Activated T-cell treated with anti-CD3 and anti-CD28 coated beads, Interleukin-2, amount 50 U/mL, for 24 hours (primary cell): ENCODE measurements around the gene TEX19.

Experiments used
- DNase-seq: peaks from one replicate; pipeline ENCODE4 v3.0.0-alpha.2; 2020
- H3K27ac Mint-ChIP-seq: 2 replicates; pipeline ENCODE4 v1.8.0; 2020; ENCODE audit warnings: mild to moderate bottlenecking, mixed read lengths
- H3K27me3 Mint-ChIP-seq: 2 replicates; pipeline ENCODE4 v1.8.0; 2020; ENCODE audit warnings: mixed read lengths
- H3K36me3 Mint-ChIP-seq: 2 replicates; pipeline ENCODE4 v1.8.0; 2020; ENCODE audit warnings: low read depth, mixed read lengths
- H3K4me1 Mint-ChIP-seq: 2 replicates; pipeline ENCODE4 v1.8.0; 2020; ENCODE audit warnings: low read depth, mixed read lengths
- H3K4me3 Mint-ChIP-seq: 2 replicates; pipeline ENCODE4 v1.8.0; 2020; ENCODE audit warnings: mild to moderate bottlenecking, moderate library complexity, mixed read lengths
- H3K9me3 Mint-ChIP-seq: 2 replicates; pipeline ENCODE4 v1.8.0; 2020; ENCODE audit warnings: mixed read lengths

TEX19 gene

DNA sequence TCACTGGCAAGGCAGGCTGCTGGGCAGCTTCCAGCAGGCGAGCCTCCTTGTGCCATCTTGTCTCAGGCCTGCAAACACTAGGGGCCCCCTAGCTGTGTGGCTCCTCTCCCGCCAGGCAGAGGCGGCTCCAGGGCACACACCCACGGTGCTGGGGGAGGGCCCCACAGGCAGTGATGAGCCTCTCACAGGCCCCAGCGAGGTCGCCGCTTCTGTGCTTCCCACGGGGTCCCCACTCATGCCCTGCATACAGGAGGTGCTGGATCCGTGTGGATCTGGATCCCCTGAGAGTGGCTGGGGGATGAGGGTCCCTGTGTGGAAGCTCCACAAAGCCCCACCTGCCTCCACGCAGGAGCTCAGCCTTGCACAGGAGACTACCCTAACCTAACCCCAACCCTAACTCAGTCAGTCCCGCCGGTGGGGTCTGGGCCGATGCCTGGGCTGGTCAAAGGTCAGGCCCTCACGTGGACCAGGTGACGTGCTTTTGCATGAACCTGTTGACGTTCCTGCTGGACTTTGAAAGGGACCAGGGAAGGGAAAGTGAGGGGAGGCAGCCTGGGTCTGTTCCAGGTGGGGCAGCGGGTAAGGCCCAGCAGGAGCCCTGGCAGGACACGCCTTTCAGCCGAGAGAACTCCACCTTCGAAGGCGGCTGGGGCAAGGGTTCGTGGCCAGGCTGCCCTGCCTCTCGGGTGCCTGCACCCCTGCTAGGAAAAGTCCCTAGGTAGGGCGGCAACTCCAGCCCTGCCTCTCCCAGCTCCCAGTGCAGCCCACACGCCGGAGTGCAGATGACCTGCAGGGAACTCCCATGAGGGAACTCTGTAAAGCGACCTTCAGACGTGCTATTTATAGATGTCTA, 30.7 kb upstream of the TEX19 start:
- no peaks in the 10 kb centered on the region for H3K9me3 Mint-ChIP-seq
- no peak overlapping the region for H3K27ac Mint-ChIP-seq
- peaks cover 7% of the 10 kb centered on the region for H3K27me3 Mint-ChIP-seq
- peaks cover 29% of the 10 kb centered on the region for H3K4me1 Mint-ChIP-seq
- H3K4me3 Mint-ChIP-seq = no peak overlapping the region
- peaks cover 16% of the 10 kb centered on the region for H3K36me3 Mint-ChIP-seq
- DNase-seq = peak; percentile 33

DNA sequence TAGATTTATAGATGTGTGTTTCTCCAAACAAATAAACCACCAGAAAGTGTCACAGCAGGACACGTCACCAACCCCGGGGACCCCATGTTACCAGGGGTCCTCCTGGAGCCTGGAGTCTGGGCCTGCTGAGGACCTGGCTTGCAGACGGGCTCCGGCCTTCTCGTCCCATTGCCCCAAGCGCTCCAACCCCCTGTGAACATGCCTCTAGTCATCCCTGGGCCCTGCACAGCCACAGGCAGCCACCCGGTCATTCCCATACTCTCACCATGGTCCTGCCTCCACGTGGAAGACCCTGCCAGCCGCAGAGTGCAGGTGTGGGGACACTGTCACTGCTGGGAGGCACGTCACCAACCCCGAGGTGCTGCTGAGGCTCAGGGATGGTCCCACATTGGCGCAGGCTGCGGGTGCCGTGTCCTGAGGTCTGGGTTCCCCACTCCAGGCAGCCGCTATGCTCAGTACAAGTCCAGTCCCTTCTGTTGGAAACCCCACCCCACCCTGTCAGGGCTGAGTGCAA, 30.0 kb upstream of the TEX19 start:
- no peaks in the 10 kb centered on the region for H3K9me3 Mint-ChIP-seq
- H3K27me3 Mint-ChIP-seq = peaks cover 7% of the 10 kb centered on the region
- H3K36me3 Mint-ChIP-seq = peaks cover 12% of the 10 kb centered on the region
- peaks cover 26% of the 10 kb centered on the region for H3K4me1 Mint-ChIP-seq
- DNase-seq = peak; percentile 28
- H3K27ac Mint-ChIP-seq = no peak overlapping the region
- no peak overlapping the region for H3K4me3 Mint-ChIP-seq

DNA sequence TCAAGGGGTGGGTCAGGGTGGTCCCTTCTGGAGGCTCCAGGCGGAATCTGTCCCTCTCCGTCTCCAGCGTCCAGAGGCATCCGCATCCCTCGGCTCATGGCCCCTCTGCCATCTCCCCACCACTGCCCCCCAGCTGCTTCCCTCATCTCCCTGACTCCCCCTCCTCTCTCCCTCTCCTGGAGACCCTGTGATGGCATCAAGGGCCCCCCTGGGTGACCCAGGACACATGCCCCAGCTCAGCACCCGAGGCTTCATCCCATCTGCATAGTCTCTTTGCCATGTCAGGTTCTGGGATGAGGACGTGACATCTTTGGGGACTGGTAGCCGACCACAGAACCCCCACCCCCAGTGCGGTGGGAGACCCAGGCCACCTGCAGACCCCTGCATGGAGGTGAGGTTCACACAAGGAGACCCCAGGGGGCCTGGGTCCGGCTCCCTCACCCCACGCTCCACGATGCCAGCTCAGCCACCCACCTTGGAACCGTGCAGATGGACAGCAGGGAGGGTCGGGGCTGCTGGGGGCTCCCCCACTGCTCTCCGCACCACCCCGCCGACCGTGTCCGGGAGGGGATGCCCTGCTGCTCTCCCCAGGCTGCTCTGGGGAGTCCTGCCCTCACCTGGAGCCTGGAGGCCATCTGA, 29.2 kb upstream of the TEX19 start:
- Mint-ChIP-seq H3K27ac (no peak overlapping the region), H3K36me3 (peaks cover 8% of the 10 kb centered on the region), H3K4me3 (no peak overlapping the region), H3K9me3 (no peaks in the 10 kb centered on the region), H3K27me3 (peaks cover 7% of the 10 kb centered on the region), H3K4me1 (peaks cover 26% of the 10 kb centered on the region)
- DNase-seq = peak; percentile 27

DNA sequence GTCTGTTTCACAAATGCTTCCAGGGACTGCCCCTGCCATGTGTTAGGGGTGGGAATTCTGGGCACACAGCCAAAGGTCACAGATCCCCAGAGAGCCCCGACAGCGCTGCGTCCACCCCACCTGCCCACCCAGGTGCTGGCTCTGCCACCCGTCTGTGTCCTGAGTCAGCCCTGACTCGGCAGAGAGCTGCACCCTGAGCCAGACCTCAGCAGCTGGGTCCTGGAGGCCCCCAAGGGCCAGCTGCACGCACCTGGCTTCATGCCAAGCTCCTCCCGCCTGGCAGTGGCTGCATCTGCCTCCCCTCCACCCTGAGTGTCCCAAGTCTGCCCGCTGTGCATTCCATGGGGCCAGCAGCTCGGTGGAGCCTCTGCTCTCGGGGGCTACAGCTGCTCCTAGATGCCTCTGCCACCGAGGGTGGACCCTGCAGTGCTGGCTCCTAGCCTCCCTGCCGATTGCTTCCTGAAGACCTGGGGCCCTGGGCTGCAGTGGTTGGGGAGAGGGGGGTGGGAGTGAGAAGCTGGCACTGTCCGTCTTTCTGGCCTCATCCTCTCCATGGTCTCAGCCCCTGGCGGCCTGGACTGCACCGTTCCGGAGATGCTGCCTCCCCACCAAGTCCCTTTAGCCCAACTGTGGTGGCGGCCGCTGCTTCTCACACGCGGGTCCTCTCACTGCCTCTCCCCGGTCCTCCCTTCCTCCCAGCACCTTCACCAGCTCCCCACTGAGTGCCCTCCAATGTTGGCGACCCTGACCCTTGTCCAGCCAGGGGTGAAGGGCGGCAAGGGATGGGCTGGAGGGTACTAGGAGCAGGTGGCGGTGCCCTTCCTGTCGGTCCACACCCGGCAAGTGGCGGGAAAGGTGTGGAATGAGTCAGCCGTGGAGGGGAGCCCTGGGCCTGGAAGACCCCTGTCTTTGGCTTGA, 28.5 kb upstream of the TEX19 start:
- no peaks in the 10 kb centered on the region for H3K9me3 Mint-ChIP-seq
- DNase-seq = peak; percentile 31
- H3K4me3 Mint-ChIP-seq = no peak overlapping the region
- peaks cover 10% of the 10 kb centered on the region for H3K27me3 Mint-ChIP-seq
- peaks cover 3% of the 10 kb centered on the region for H3K36me3 Mint-ChIP-seq
- no peak overlapping the region for H3K27ac Mint-ChIP-seq
- peaks cover 27% of the 10 kb centered on the region for H3K4me1 Mint-ChIP-seq

DNA sequence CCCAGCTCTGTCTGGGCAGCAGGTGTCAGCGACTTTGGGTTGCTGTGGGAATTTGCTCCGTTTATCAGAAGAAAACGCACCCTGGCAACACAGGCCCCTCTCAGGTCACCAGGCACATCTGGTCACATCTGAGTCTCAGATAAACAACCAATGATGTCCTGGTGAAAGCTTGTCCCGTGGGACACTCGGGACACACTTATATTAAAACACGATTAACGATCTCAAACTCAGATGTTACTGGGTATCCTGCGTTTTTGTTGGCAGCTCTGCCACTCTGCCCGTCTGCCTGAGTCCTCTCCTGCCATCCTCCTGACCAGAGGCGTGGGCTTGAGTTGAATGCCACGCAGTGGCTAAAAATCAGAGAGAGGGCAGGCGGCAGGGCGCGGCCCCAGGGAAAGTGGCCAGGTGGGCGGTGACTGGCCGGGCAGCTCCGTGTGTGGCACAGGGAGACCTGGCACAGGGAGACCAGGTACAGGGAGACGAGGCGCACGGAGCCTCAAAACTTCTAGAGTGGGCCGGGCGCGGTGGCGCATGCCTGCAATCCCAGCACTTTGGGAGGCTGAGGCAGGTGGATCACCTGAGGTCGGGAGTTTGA, 27.6 kb upstream of the TEX19 start:
- DNase-seq = no peak
- peaks cover 10% of the 10 kb centered on the region for H3K27me3 Mint-ChIP-seq
- no peak overlapping the region for H3K27ac Mint-ChIP-seq
- no peaks in the 10 kb centered on the region for H3K9me3 Mint-ChIP-seq
- H3K4me1 Mint-ChIP-seq = peaks cover 32% of the 10 kb centered on the region
- peaks cover 3% of the 10 kb centered on the region for H3K36me3 Mint-ChIP-seq
- H3K4me3 Mint-ChIP-seq = no peak overlapping the region

DNA sequence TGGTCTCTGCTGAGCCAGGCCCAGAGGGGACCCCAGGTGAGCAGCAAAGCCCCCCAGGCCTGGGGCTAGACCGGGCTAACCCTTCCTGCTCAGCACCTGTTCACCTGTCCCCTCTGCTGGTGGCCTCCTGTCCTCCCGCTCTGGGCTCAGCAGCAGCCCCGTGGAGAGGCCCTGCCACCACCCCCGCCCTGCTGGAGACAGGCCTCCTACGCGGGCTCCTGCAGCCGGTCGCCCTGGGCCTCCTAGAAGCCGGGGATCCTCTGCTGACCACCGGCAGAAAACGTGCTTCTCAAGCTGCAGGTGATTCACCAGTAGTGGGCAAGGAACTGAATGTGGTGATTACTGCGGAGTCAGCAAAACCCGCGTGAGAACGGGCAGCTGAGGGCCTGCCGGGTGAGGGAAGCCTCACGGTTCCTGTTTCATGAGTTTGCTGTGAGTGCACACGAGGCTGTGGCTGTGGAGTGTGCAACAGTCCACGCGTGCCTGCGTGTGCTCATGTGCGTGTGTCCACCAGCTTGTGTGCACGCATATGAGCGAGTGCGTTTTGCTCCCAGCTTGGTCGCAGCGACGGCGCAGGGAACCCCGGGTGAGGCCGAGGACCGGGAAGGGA, 26.3 kb upstream of the TEX19 start:
- Mint-ChIP-seq H3K9me3 (no peaks in the 10 kb centered on the region), H3K4me1 (peaks cover 33% of the 10 kb centered on the region), H3K27ac (peak overlapping the region; percentile 66), H3K36me3 (no peaks in the 10 kb centered on the region), H3K27me3 (peaks cover 10% of the 10 kb centered on the region), H3K4me3 (peak overlapping the region; percentile 71)
- peak; percentile 63 for DNase-seq

DNA sequence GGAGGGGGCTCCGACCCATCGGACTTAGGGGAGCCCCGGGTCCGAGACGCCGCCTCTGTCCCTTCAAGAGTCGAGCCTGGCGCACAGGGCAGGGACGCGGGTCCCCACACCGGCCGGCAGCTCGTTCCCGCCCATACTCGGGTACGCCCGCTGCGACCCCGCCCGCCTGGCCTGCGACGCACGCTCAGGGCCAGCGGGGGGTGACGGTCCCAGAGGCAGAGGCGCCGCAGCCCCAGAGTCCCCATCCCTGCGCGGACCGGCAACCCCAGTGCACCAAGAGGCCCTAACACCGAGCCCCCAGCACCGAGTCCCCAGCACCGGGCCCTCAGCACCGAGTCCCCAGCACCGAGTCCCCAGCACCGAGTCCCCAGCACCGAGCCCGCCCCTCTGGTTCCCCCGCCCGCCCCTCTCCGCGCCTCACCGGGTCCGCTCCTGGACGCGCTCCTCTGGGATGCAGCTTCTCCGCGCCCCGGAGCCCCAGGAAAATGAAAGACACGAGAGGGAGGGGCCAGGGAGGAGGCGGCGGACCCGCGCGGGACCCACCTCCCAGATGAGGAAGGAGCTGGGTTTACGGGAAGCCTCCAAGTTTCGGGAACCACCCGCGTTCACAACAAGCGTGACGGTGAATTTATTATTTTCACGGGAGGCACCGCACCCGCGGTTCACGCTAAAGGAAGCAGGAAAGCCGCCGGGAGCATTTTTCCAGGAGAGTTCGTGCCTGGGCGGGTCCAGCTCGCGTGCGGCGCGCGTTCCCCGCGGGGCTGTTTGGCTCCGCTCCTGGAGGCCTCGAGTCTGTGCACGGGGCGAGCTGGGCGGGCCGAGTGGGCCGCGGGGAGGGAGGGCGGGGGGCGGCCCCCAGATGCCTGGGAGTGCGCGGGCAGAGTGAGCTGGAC, 25.5 kb upstream of the TEX19 start, which contains the start of gene SECTM1:
SECTM1 (minus strand) TSS at position 488 of the 893 bp plus-strand sequence. CDS start 6,526 bp downstream, outside the sequence.
- Mint-ChIP-seq H3K4me3 (peak within 1 kb of the TSS; percentile 77), H3K27me3 (peaks cover 10% of the 10 kb centered on the region), H3K9me3 (no peaks in the 10 kb centered on the region), H3K27ac (peak within 1 kb of the TSS; percentile 66), H3K4me1 (peaks cover 33% of the 10 kb centered on the region), H3K36me3 (no peaks in the 10 kb centered on the region)
- peak; percentile 63 for DNase-seq

DNA sequence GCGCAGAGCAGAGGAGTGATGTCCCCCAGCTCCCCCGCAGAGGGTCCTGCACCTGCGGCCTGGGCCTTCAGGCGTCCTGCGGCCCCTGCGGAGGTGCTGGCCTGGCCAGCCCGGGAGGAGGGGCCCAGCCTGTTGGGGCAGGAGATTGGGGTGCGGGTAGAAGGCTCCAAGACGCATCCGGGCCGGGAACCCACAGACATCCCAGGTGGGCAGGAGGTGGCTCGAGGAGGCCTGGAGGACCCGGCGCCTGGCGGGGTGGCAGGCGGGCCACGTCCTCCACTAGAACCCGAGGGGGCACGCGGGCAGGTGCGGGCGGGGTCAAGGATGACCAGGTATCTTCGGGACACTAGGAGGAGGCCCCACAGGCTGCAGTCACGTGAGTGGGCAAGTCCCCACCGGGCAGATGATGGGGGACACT, 24.8 kb upstream of the TEX19 start:
- H3K36me3 Mint-ChIP-seq = no peaks in the 10 kb centered on the region
- peak overlapping the region; percentile 77 for H3K4me3 Mint-ChIP-seq
- peaks cover 38% of the 10 kb centered on the region for H3K4me1 Mint-ChIP-seq
- no peak for DNase-seq
- peaks cover 10% of the 10 kb centered on the region for H3K27me3 Mint-ChIP-seq
- no peak overlapping the region for H3K27ac Mint-ChIP-seq
- no peaks in the 10 kb centered on the region for H3K9me3 Mint-ChIP-seq

DNA sequence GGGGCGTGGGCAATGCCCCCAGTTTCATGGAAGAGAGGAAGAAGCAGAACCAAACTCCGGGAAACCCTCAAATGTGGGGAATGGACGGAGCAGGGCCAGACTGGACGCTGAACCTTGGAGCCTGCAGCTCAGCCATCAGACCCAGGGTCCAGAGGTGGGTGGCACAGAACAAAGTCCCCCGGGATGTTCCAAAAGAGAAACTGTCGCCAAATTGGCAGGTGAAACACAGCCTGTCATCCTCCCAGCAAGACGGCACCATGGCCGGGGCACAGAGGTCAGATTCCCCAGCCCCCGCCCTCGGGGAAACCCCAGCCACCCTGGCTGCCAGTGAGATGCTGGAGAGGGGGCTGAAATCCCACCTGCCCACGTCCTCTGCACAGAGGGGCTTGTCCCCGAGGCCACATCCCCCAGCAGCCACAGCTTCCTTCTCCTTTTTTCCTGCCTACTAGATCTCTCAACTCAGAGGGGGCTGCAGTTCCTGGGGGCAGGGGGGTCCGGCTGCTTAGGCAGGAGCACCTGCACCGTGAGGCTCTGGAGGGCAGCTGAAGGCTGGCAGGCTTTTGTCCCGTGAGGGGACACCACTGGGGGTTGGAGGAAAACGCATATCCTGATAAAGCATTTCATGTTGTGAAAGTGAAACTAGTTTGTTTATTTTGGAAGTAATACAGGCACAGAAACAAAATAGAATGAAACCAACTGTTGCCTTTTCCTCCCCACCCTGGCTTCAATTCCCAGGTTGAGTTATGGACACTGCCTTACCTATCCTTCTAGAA, 24.2 kb upstream of the TEX19 start:
- H3K4me1 Mint-ChIP-seq = peaks cover 39% of the 10 kb centered on the region
- peak overlapping the region; percentile 77 for H3K4me3 Mint-ChIP-seq
- peak; percentile 47 for DNase-seq
- H3K27ac Mint-ChIP-seq = peak overlapping the region; percentile 84
- H3K9me3 Mint-ChIP-seq = no peaks in the 10 kb centered on the region
- H3K36me3 Mint-ChIP-seq = no peaks in the 10 kb centered on the region
- H3K27me3 Mint-ChIP-seq = peaks cover 10% of the 10 kb centered on the region

DNA sequence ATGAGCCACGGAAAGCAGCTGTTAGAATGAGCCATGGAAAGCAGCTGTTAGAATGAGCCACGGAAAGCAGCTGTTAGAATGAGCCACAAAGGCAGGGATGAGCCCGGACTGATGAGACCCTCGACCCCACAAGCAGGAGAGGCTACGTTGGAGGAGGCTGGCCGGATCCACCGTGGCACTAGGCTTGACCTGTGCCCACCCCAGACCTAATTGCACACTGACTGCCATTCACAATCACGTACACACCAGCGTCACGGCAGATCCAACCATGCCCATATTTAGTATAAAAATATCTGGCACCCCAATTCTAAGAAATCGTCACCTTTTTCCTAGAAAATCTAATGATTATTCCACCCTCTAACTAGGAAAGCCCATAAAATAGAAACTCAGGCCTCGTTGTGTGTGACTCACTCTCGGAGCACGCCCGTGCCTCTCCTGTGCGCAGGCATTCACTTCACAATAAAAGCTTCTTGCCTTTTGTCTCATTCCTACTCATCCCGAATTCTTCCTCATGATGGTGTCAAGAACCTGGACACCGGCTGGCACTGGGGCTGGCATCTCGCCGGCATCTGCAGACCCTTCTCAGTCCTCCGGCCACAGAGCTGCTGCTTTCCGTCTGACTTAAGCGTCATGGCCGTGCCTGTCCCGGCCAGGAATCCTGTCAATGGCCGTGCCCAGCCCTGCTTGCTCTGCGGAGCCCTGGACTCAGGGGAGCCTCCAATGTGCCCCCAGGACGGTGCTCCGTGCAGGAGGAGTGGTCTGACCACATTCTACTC, 20.0 kb upstream of the TEX19 start:
- H3K36me3 Mint-ChIP-seq = no peaks in the 10 kb centered on the region
- H3K4me3 Mint-ChIP-seq = no peak overlapping the region
- DNase-seq = no peak
- H3K27ac Mint-ChIP-seq = no peak overlapping the region
- peaks cover 25% of the 10 kb centered on the region for H3K4me1 Mint-ChIP-seq
- peaks cover 2% of the 10 kb centered on the region for H3K9me3 Mint-ChIP-seq
- peaks cover 3% of the 10 kb centered on the region for H3K27me3 Mint-ChIP-seq

DNA sequence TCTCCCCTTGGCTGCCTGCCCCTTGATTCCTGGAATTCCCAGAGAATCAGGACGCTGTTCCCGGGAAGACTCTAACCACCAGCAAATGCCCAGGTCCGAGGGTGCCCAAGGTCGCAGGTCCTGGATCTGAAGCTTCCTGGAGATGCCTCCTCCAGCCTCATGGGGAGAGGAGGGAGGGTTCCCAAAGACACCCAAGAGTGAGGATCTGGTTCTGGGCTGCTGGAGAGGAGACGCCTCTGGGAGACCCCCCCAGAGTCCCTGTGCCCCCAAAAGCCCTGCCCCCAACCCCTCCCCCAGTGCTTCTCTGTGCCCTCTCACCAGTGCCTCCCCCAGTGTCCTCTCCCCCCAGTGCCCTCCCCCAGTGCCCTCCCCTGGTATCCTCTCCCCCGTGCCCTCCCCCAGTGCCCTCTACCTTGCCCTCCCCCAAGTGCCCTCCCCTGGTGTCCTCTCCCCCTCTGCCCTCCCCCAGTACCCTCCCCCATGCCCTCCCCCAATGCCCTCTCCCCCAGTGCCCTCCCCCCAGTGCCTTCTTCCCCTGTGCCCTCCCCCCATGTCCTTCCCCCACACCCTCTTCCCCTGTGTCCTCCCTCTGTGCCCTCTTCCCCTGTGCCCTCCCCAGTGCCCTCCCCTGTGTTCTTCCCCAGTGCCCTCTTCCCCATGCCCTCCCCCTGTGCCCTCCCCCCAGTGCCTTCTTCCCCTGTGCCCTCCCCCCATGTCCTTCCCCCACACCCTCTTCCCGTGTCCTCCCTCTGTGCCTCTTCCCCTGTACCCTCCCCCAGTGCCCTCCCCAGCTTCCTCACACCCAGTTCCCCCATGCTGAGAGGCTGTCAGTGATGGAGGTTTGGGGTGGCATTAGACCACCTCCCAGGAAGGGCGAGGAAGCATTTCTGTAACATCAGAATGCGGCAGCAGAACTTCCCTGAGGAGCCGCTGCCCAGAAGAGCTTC, 19.1 kb upstream of the TEX19 start:
- no peak overlapping the region for H3K27ac Mint-ChIP-seq
- no peak for DNase-seq
- H3K4me1 Mint-ChIP-seq = peaks cover 18% of the 10 kb centered on the region
- no peak overlapping the region for H3K4me3 Mint-ChIP-seq
- no peaks in the 10 kb centered on the region for H3K36me3 Mint-ChIP-seq
- peaks cover 2% of the 10 kb centered on the region for H3K27me3 Mint-ChIP-seq
- H3K9me3 Mint-ChIP-seq = peaks cover 2% of the 10 kb centered on the region
